AG09319 (cell line): ENCODE measurements around the gene MTHFS.
"Not testable (repeated sequence)": the region's sequence is repeated elsewhere in the genome, so short reads cannot be mapped to it uniquely, and the experiment has no call there.

ENCODE experiments used
- DNase-seq: peaks from one replicate; pipeline ENCODE4 v3.0.0-alpha.2; 2010; ENCODE audit warnings: low read depth; ENCODE audit errors: extremely low read depth
- TF ChIP-seq, protein P1 (sequence below): IDR thresholded peaks from 2 replicates; pipeline ENCODE4 v1.5.1; 2011; ENCODE audit warnings: low read depth, mild to moderate bottlenecking, inconsistent platforms, low read length, moderate library complexity

Gene MTHFS

GRCh38 chr15:79922512-79923078, 25.8 kb upstream of the MTHFS start:
- TF ChIP-seq, protein P1, sequence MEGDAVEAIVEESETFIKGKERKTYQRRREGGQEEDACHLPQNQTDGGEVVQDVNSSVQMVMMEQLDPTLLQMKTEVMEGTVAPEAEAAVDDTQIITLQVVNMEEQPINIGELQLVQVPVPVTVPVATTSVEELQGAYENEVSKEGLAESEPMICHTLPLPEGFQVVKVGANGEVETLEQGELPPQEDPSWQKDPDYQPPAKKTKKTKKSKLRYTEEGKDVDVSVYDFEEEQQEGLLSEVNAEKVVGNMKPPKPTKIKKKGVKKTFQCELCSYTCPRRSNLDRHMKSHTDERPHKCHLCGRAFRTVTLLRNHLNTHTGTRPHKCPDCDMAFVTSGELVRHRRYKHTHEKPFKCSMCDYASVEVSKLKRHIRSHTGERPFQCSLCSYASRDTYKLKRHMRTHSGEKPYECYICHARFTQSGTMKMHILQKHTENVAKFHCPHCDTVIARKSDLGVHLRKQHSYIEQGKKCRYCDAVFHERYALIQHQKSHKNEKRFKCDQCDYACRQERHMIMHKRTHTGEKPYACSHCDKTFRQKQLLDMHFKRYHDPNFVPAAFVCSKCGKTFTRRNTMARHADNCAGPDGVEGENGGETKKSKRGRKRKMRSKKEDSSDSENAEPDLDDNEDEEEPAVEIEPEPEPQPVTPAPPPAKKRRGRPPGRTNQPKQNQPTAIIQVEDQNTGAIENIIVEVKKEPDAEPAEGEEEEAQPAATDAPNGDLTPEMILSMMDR, result no peak
- DNase-seq, result no peak

GRCh38 chr15:79919749-79920511, 23.1 kb upstream of the MTHFS start:
- DNase-seq, result no peak
- TF ChIP-seq, protein P1, result no peak

GRCh38 chr15:79919090-79919748, 22.4 kb upstream of the MTHFS start:
- DNase-seq, result no peak
- TF ChIP-seq, protein P1, result no peak

DNA sequence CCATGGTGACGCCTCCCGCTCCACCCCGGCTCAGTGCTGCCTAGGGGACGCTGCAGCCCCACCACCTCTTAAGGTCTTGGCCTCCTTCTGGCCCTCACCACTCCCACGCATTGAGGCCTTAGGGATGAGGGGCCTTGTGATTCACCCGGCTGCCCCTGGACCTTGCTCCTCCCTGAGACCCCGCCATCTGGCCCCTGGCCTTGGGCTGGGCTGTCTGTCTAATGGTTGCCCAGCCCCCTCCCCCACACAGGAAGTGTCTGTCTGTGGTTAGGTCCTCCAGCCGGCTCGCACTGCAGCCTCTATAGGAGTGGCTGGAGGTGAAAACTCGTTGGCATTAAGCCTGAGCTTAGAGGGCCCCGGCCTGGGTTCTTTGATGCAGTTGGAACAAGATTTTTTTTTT, 21.5 kb upstream of the MTHFS start:
- TF ChIP-seq, protein P1, result no peak
- no peak for DNase-seq

- no peak for DNase-seq
Measured at GRCh38 chr15:79916502-79917132, 19.8 kb upstream of the MTHFS start.

DNA sequence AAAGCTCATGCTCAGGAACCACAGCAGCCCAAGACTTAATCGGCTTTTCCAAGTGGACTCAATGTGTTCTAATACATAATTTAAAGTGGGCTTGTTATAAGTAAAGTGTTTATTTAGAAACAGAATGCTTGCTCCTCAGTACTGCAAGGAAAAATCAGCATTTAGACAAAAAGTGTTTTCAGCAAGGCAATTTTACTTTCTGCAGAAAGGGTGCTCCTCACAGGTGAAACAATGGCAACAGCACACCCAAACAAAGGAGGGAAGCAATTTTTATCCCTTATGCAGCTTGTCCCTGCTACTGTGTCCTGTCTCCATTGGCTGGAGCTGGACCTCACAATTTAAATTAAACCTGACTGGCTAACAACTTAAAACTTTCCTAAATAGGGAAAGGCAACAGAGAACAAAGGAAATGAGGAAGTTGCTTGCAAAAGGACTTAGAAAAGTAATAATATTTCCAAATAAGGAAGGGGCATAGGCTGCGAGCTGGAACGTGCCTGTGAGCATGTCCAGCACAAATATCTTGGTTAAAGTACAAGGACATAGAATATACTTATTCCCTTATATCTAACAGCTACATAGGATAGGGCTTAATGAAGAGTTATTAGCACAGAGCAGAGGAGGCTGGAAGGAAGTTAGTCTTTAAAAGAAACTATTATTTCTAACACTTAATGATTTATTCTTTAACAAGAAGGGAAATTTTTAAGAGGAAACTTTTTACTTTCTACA, 19.1 kb upstream of the MTHFS start:
- DNase-seq, result not testable (repeated sequence)

More at GRCh38 chr15:79916502-79917132, 19.8 kb upstream of the MTHFS start:
- TF ChIP-seq, protein P1, result no peak

- no peak for DNase-seq
- TF ChIP-seq, protein P1, result no peak
Measured at GRCh38 chr15:79914728-79915127, 17.9 kb upstream of the MTHFS start.

DNA sequence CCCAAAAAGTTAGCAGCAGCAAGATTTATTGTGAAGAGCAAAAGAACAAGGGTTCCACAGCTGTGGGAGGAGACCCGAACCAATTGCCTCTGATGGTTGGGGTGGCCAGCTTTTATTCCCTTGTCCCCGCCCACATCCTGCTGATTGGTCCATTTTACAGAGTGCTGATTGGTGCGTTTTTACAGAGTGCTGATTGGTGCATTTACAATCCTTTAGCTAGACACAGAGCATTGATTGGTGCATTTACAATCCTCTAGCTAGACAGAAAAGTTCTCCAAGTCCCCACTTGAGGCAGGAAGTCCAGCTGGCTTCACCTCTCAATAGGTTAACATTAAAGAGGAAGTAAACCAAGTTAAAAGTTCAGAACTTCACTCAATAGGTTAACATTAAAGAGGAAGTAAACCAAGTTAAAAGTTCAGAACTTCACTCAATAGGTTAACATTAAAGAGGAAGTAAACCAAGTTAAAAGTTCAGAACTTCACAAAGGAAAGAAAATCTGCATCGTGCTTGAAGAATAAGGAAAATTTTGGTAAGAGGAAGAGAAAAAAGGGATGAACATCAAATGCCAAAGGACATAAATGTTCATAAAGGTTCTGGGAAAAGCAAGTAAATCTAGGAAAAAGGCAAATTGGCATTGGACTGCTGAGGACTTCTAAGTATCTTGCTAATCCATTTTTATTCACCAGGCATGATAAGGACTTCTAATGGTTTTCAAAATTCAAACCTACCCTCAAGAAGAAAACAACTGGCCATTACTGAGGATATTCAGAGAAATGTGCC, 12.9 kb upstream of the MTHFS start:
- DNase-seq, result not testable (repeated sequence)
